ENCODE measurements around the gene PARP4.
"Not testable (repeated sequence)": the region's sequence is repeated elsewhere in the genome, so short reads cannot be mapped to it uniquely, and the experiment has no call there.

GRCh38 chr13:24391771-24392683, 120.6 kb downstream of the PARP4 start:
- TF ChIP-seq, protein P1, sequence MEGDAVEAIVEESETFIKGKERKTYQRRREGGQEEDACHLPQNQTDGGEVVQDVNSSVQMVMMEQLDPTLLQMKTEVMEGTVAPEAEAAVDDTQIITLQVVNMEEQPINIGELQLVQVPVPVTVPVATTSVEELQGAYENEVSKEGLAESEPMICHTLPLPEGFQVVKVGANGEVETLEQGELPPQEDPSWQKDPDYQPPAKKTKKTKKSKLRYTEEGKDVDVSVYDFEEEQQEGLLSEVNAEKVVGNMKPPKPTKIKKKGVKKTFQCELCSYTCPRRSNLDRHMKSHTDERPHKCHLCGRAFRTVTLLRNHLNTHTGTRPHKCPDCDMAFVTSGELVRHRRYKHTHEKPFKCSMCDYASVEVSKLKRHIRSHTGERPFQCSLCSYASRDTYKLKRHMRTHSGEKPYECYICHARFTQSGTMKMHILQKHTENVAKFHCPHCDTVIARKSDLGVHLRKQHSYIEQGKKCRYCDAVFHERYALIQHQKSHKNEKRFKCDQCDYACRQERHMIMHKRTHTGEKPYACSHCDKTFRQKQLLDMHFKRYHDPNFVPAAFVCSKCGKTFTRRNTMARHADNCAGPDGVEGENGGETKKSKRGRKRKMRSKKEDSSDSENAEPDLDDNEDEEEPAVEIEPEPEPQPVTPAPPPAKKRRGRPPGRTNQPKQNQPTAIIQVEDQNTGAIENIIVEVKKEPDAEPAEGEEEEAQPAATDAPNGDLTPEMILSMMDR (IDR thresholded peaks at IDR 0.05 in 2 of 3, conservative IDR thresholded peaks at IDR 0.05 in 1 of 3; ENCODE audit: borderline replicate concordance in 1 of 3, insufficient read depth in 1 of 3, low read depth in 2 of 3, low read length in 2 of 3), result not testable (repeated sequence)
- TF ChIP-seq SIN3A (IDR thresholded peaks at IDR 0.05; ENCODE audit: low read depth); POLR2A (IDR thresholded peaks at IDR 0.05; ENCODE audit: borderline replicate concordance, extremely low read depth, insufficient read depth, insufficient read length); EGR1 (IDR thresholded peaks at IDR 0.05; ENCODE audit: low read depth); RAD21 (IDR thresholded peaks at IDR 0.05; ENCODE audit: low read depth); SP1 (IDR thresholded peaks at IDR 0.05; ENCODE audit: low read depth); EZH2 (IDR thresholded peaks at IDR 0.05); JUND (IDR thresholded peaks at IDR 0.05): not testable (repeated sequence)

Measured in HCT116 (cell line).